HUES64 (cell line): ENCODE data around the gene PANX3.
A peak's percentile ranks its signal among the peaks of the same experiment; 100 is the strongest.

Experiments
- H3K27ac ChIP-seq: 2 replicates; pipeline ENCODE4 v1.7.0; 2013; ENCODE audit warnings: low read depth, low read length, inconsistent platforms
- H3K27me3 ChIP-seq: 2 replicates; pipeline ENCODE4 v1.6.1; 2013; ENCODE audit warnings: mild to moderate bottlenecking, low read length; ENCODE audit not compliant: insufficient read depth
- H3K36me3 ChIP-seq: 2 replicates; pipeline ENCODE4 v1.6.1; 2013; ENCODE audit warnings: mild to moderate bottlenecking, low read length; ENCODE audit not compliant: insufficient read depth
- H3K4me1 ChIP-seq: 2 replicates; pipeline ENCODE4 v1.6.1; 2013; ENCODE audit warnings: mild to moderate bottlenecking, low read length, moderate library complexity; ENCODE audit not compliant: insufficient read depth
- H3K4me3 ChIP-seq: 2 replicates; pipeline ENCODE4 v1.5.1; 2013; ENCODE audit warnings: mild to moderate bottlenecking, low read length, moderate library complexity
- H3K9ac ChIP-seq: 2 replicates; pipeline ENCODE4 v1.6.1; 2013; ENCODE audit warnings: mild to moderate bottlenecking, low read depth, low read length
- H3K9me3 ChIP-seq: 2 replicates; pipeline ENCODE4 v1.6.1; 2013; ENCODE audit warnings: low read depth, low read length; ENCODE audit not compliant: insufficient read depth
- WGBS: fragments of 150-250, 120-280 bp; methylation state at CpG from one replicate; pipeline ENCODE4 v1.1.7; 2013; ENCODE audit warnings: missing lambda C conversion rate; 5-methylcytosine and 5-hydroxymethylcytosine counted together

PANX3 gene

DNA sequence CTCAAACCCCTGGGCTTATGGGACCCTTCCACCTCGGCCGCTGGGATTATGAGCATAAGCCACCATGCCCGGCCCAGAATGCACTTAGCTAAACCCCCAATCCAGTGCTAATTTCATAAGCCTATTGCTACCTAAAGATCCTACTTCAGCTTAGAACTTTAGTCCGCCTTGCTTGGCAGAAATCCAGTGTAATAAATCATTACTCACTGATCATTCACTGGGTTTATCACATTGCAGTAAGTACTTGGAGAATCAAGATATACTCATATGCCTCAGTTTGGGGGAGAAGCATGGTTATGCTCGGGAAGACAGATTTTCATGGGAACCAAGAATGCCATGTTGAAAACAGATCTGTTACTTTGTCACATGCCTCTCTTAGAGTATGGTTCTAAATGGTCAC is 7.6 kb downstream of the PANX3 start:
- peaks cover 4% of the 10 kb centered on the region; the same call in 1 of the 2 replicates for H3K4me1 ChIP-seq
- 91% methylated on average over 5 of the region's 5 CpGs for WGBS
- H3K36me3 ChIP-seq, result no peaks in the 10 kb centered on the region
- H3K27me3 ChIP-seq, result peaks cover 21% of the 10 kb centered on the region
- no peak overlapping the region for H3K9ac ChIP-seq
- H3K9me3 ChIP-seq, result no peaks in the 10 kb centered on the region
- H3K27ac ChIP-seq, result no peak overlapping the region
- no peak overlapping the region for H3K4me3 ChIP-seq

DNA sequence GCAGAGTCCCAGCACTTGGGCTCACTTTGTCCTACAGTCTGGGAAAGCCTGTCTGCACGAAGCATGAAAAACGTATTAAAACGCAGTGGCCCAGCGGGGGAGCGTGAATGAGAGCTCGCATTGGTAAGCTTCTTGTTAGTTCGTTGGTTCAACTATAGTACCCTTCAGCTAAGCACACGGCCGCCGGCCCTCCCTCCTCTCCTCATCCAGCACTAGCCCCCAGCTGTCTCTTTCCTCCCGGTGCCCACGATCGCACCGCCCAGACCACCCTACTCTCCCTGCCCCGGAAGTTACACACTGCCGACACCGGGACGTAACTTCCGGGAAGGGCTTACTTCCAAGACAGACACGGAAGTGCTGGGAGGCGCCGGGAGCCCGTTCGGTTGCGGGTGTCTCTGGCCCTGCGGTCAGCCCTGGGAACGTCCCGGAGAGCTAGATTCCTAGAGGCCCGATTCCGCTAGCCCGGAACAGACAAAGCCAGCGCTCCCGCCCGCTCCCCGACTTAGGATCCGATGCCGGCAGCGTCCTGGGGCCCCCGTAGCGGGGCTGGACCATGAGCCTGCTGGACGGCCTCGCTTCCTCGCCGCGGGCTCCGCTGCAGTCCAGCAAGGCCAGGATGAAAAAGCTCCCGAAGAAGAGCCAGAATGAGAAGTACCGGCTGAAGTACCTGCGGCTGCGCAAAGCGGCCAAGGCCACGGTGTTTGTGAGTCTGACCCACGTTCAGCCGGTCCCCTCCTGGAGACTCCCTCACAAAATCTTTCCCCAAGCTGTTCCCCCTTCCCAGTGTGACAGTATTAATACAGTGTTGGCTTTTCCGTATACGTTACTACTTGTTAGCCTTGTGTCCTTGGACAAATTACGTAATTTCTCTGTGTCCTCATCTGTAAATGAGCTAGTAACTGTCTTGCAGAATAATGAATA is 11.6 kb downstream of the PANX3 start, which contains the start of gene TBRG1:
TSS of gene TBRG1 (plus strand) at position 334 of the 921 bp plus-strand sequence. CDS start at position 554, 220 bp downstream.
- no peaks in the 10 kb centered on the region for H3K9me3 ChIP-seq
- H3K27me3 ChIP-seq, result peaks cover 21% of the 10 kb centered on the region
- peak within 1 kb of the TSS; percentile 86 for H3K27ac ChIP-seq
- peaks cover 33% of the 10 kb centered on the region for H3K36me3 ChIP-seq
- H3K9ac ChIP-seq, result peak within 1 kb of the TSS; percentile 84
- under 1% methylated on average over 57 of the region's 57 CpGs for WGBS
- H3K4me1 ChIP-seq, result peaks cover 7% of the 10 kb centered on the region; the same call in 1 of the 2 replicates
- H3K4me3 ChIP-seq, result peak within 1 kb of the TSS; percentile 86

DNA sequence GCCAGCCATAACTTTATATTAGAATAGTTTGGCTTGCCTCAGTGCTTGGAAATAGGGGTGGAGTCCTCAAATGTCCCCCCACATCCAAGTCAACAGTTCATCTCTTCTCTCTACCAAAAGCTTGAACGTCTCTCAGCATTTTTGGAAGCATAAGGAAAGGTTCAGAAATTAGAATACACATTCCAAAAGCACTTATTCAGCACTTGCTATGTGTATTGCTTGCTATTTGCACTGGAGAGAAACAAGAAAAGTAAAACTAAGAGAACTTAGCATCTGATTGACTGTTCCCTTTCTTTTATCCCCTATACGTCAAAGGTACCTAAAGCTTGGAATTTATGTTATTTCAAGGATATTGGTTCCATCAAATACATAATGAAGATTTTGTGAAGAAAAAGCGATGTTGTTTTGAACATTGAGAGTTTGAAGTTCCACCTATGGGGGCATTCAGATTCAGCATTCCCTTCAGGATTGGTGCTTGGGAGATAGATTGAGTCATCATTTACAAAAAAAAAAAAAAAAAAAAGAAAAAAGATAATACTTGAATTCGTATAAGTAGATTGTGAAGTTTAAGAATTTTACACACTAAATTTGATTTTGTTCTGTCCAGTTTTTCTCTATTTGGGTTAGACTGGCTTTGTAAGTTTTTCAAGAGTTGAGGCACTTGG is 12.8 kb downstream of the PANX3 start:
- 62% methylated on average over 2 of the region's 4 CpGs for WGBS
- Histone ChIP-seq H3K9me3 (no peaks in the 10 kb centered on the region), H3K4me3 (peak overlapping the region; percentile 86), H3K4me1 (peaks cover 7% of the 10 kb centered on the region; the same call in 1 of the 2 replicates), H3K27me3 (peaks cover 19% of the 10 kb centered on the region), H3K27ac (no peak overlapping the region), H3K9ac (no peak overlapping the region), H3K36me3 (peaks cover 44% of the 10 kb centered on the region)

DNA sequence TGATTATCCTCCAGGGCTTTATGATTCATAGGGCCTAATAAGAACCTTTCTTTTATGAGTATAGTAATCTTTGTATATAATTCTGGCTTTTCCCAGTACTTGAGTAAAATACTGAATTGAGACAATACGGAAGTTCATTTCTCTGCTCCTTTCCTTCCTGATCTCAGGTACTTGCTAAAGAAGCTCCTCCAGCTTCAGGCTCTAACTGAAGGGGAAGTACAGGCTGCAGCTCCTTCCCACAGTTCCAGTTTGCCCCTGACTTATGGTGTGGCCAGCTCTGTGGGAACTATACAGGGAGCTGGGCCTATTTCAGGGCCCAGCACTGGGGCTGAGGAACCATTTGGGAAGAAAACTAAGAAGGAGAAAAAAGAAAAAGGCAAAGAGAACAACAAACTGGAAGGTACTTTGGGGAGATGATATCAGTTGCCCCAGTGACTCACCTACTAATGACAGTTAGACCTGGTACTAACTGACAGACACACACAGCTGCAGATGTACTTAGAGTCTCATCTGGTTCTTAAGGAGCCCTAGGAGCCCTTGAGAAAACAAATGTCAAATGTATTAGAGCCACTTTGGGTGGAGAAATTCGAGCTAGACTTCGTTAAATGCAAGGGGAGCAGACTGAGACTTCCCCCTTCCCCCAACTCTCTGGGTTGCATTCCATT is 14.4 kb downstream of the PANX3 start:
- H3K4me3 ChIP-seq, result no peak overlapping the region
- H3K27me3 ChIP-seq, result peaks cover 2% of the 10 kb centered on the region
- peaks cover 7% of the 10 kb centered on the region; the same call in 1 of the 2 replicates for H3K4me1 ChIP-seq
- H3K36me3 ChIP-seq, result peaks cover 59% of the 10 kb centered on the region
- no peak overlapping the region for H3K9ac ChIP-seq
- WGBS, result 97% methylated on average over 3 of the region's 3 CpGs
- H3K9me3 ChIP-seq, result no peaks in the 10 kb centered on the region
- no peak overlapping the region for H3K27ac ChIP-seq

DNA sequence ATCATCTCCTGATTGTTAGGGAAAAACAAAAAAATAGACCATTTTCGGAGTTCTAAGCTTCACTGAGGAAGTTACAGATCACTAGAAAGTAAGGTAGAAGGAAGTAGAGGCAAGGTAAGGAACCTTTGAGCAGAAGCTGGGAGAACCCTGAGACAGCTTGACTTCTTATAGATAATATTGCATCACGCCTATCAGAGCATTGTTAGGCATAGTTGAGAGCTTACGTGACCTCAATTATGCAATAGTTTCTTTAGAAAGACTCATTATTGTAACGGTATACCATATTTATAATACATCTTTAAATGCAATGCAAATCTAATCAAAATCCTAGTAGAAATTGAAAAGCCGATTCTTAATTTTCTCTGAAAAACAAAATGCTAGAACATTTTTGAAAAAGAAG is 16.3 kb downstream of the PANX3 start:
- Histone ChIP-seq H3K36me3 (peaks cover 78% of the 10 kb centered on the region), H3K9ac (no peak overlapping the region), H3K4me3 (no peak overlapping the region), H3K4me1 (peaks cover 4% of the 10 kb centered on the region; the same call in 1 of the 2 replicates), H3K9me3 (no peaks in the 10 kb centered on the region), H3K27me3 (no peaks in the 10 kb centered on the region), H3K27ac (no peak overlapping the region)
- 90% methylated on average over 5 of the region's 5 CpGs for WGBS

DNA sequence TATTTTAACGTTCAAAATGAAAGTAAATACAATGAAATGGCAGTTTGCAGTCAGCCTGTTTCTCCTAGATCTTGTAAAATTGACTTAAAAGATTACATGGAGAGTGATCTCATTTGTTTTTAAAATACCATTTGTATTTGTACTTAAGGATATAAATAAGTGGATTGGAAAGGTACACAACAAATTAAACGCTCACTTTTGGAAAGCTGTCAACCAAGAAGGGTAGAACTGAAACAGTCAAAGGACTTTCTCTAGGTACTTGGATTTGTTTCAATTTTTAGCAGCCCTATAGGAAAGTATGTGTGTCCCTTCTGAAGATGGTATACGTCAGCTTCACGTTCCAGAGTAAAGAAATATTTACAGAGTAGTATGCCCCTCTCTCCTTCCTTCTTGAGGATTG is 18.7 kb downstream of the PANX3 start:
- no peak overlapping the region for H3K9ac ChIP-seq
- H3K36me3 ChIP-seq, result peaks cover 96% of the 10 kb centered on the region
- no peaks in the 10 kb centered on the region for H3K9me3 ChIP-seq
- H3K4me1 ChIP-seq, result no peaks in the 10 kb centered on the region
- no peaks in the 10 kb centered on the region for H3K27me3 ChIP-seq
- H3K27ac ChIP-seq, result no peak overlapping the region
- no peak overlapping the region for H3K4me3 ChIP-seq
- WGBS, result 98% methylated on average over 3 of the region's 4 CpGs

DNA sequence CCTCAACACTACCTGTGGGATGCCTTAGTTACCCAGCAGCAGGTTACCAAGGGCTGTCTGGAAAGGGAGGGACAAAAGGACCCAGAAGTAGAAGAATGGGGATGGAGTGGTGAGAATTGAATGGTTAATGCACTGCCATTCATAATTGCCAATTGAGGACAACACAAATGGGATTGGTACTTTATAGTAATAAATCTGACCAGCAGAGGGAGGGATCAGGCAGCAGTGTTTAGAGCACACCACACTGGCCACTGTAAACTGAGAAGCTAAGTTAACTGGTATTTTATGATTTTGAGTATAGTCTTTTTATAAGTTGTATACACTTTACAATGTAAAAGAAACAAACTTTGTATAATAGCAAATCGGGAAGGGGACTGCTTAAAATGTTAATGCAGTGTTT is 22.1 kb downstream of the PANX3 start:
- peaks cover 91% of the 10 kb centered on the region for H3K36me3 ChIP-seq
- WGBS, result no CpG with 5 or more reads among the region's 1 CpG

DNA sequence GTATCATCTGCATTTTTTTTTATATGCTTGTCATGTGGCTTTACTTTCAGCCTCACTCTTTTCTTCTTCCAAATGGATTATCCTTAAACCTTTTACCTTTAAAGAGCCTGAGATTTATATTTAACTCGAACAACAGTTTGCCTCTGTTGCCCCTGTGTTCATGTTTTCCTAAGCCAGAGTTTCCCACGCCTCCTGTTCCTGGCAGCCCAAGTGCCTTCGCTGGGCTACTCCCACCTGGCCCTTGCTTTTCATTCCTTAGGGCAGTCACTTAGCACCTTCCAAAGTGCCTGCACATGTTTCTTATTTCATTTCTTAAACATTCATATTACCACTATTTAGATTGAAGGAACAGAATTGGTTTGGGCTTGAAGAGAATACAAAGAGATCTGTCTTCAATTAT is 24.7 kb downstream of the PANX3 start:
- peaks cover 70% of the 10 kb centered on the region for H3K36me3 ChIP-seq

More for the DNA sequence above, 22.1 kb downstream of the PANX3 start:
- Histone ChIP-seq H3K4me3 (no peak overlapping the region), H3K27ac (no peak overlapping the region), H3K9ac (no peak overlapping the region), H3K27me3 (no peaks in the 10 kb centered on the region), H3K4me1 (no peaks in the 10 kb centered on the region), H3K9me3 (no peaks in the 10 kb centered on the region)

DNA sequence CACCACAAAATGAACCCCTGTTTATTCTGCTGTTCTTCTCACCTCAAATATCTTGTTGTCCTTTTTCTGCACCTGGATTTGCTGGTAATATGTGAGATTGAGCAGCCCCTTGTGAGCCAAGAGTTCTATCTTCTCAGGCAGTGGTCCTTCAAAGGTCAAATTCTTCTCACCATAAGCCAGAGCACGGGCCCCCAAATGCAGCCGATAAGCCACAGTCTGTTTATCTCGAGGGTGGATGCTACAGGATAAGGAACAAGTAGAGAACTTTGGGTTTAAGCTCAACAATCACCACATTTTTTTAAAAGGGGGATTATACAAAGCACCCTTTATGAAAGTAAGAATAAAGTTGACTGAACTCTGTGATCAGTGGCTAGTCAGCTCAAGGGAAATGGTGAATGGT is 27.3 kb downstream of the PANX3 start:
- no peaks in the 10 kb centered on the region for H3K9me3 ChIP-seq
- H3K36me3 ChIP-seq, result peaks cover 44% of the 10 kb centered on the region
- H3K4me1 ChIP-seq, result no peaks in the 10 kb centered on the region
- WGBS, result 90% methylated on average over 3 of the region's 3 CpGs
- H3K9ac ChIP-seq, result no peak overlapping the region
- H3K27me3 ChIP-seq, result no peaks in the 10 kb centered on the region
- H3K27ac ChIP-seq, result no peak overlapping the region
- no peak overlapping the region for H3K4me3 ChIP-seq

More for the DNA sequence above, 24.7 kb downstream of the PANX3 start:
- H3K4me3 ChIP-seq, result no peak overlapping the region
- no peaks in the 10 kb centered on the region for H3K4me1 ChIP-seq
- WGBS, result 96% methylated on average over 3 of the region's 3 CpGs
- no peaks in the 10 kb centered on the region for H3K27me3 ChIP-seq
- no peak overlapping the region for H3K27ac ChIP-seq
- no peak overlapping the region for H3K9ac ChIP-seq
- H3K9me3 ChIP-seq, result no peaks in the 10 kb centered on the region

DNA sequence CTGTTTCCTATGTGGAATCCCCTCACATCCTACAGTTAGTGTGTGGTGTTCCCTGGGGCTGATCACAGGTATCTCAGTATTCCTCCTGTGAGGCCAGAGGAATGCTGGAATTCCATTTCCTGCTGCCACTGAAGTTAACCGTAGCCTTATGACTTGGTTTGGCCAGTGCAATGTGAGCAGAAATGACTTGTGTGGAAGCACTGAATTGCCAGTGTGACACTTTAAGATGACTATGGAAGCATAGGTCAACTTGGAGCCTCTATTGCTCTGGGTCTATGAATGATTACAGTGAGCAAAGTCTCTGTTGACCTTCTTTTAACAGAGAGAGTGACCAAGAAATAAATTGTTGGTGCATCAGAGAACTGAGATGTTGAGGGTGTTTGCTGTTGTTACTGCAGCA is 28.0 kb downstream of the PANX3 start:
- Histone ChIP-seq H3K4me3 (no peak overlapping the region), H3K9ac (no peak overlapping the region), H3K27me3 (no peaks in the 10 kb centered on the region), H3K27ac (no peak overlapping the region), H3K4me1 (no peaks in the 10 kb centered on the region), H3K36me3 (peaks cover 39% of the 10 kb centered on the region), H3K9me3 (no peaks in the 10 kb centered on the region)
- WGBS, result 92% methylated on average over 1 of the region's 1 CpG

DNA sequence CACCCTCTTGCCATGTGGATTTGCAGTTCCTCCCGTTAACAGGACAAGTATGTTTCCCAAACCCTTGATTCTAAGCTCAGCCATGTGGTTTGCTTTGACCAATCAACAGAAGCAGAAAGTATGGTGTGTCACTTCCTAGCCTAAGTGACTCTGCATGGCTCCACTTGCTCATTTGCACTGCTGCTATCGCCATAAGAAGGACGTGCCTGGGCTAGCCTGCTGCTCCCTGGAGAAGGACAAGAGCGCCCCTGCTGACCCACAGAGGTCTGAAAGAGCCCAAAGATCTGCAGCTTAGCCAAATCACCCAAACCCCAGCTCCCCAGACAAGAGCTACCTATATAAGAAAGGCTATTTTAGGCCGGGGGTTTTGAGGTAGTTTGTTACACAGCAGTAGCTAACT is 29.4 kb downstream of the PANX3 start:
- Histone ChIP-seq H3K4me1 (0 out of 2 replicates have a peak, but pooled peaks cover 4% of the 10 kb centered on the region), H3K4me3 (no peak overlapping the region), H3K27ac (no peak overlapping the region), H3K27me3 (no peaks in the 10 kb centered on the region), H3K36me3 (peaks cover 25% of the 10 kb centered on the region), H3K9ac (no peak overlapping the region), H3K9me3 (no peaks in the 10 kb centered on the region)
- WGBS, result 88% methylated on average over 4 of the region's 5 CpGs
